ENCODE data around the gene RLN1.
"Not testable (repeated sequence)": the region's sequence is repeated elsewhere in the genome, so short reads cannot be mapped to it uniquely, and the experiment has no call there.

Gene RLN1

GRCh38 chr9:5321601-5322000, 18.1 kb downstream of the RLN1 start:
- not testable (repeated sequence) for DNase-seq

GRCh38 chr9:5321058-5321457, 18.6 kb downstream of the RLN1 start:
- DNase-seq: no peak

GRCh38 chr9:5316406-5316805, 23.3 kb downstream of the RLN1 start:
- DNase-seq: not testable (repeated sequence)

- no peak for DNase-seq
These were observed 24.3 kb downstream of the RLN1 start for GRCh38 chr9:5315187-5315923.

GRCh38 chr9:5310851-5311250, 28.8 kb downstream of the RLN1 start:
- no peak for DNase-seq

- no peak for DNase-seq
These were observed 33.9 kb downstream of the RLN1 start for GRCh38 chr9:5305741-5306140.

- DNase-seq: not testable (repeated sequence)
These were observed 35.6 kb downstream of the RLN1 start, which contains the start of gene RLN2 for GRCh38 chr9:5303840-5304795. Gene RLN2 (minus strand): TSS chr9:5304716. CDS start chr9:5304580, 136 bp downstream.

- DNase-seq: no peak
These were observed 38.1 kb downstream of the RLN1 start for GRCh38 chr9:5301544-5301943.

GRCh38 chr9:5292141-5292540, 47.5 kb downstream of the RLN1 start:
- no peak for DNase-seq

GRCh38 chr9:5288591-5288990, 51.1 kb downstream of the RLN1 start:
- DNase-seq: no peak

- no peak for DNase-seq
These were observed 53.4 kb downstream of the RLN1 start for GRCh38 chr9:5286262-5286661.
